ENCODE data around the gene SORCS1.

Gene SORCS1

DNA sequence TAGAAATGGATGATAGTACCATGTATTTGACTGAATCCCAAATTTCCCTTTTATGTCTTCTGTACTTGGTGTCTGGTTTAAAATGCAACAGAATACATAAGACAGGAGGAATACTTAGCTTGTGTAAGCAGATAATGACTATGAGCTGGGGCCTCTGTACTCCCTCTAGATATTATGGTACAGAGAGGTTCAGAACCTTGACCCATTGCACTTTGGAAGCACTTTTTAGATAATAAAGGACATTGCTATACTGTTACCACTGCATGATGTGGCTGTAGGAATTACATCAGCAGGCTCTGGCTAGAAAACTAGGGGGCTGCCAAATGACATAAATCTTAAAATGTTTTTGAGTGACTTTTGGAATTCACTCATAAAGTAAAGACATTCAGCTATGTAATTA lies 526.6 kb downstream of the SORCS1 start:
- Mint-ChIP-seq H3K27ac (no peak overlapping the region), H3K27me3 (no peaks in the 10 kb centered on the region)

DNA sequence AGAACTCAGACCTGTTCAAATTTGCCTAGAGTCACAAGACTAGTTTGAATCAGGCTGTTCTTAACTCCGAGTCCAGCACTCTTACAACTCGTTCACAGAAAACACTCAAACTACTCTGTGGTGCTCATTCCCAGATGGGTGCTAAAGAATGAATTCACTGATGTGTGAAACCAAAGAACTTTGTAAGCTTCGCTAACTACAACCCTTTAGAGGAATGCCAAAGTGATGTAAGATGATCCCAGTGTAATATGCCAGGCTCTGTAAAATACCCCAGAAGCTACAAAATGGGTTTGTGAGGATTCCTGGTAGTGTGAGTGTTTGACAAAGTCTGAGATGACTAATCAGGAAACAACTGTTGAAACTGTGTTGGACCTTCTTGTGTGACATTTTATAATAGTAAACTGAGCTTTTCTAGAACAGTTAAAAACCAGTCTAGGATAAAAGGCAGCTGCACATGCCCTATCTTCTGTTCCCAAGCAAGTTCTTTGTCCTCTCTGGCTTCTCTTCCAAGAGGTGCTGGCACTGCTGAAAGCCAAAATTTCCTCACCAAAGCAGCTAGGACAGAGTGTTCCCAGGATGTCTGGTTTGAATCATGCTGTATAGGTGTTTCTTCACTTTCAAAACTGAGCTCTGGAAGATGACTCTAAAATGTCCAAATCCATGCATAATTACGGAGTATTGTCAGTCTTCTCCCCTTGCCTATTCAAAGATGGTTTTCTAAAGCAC lies 527.6 kb downstream of the SORCS1 start:
- Mint-ChIP-seq H3K27me3 (no peaks in the 10 kb centered on the region), H3K4me1 (ENCODE audit: low read depth) (no peaks in the 10 kb centered on the region), H3K4me3 (no peak overlapping the region), H3K27ac (no peak overlapping the region), H3K9me3 (no peaks in the 10 kb centered on the region), H3K36me3 (ENCODE audit: low read depth) (no peaks in the 10 kb centered on the region)
- intact Hi-C loops (cut with micrococcal nuclease): no loop called here

More for the DNA sequence above, 526.6 kb downstream of the SORCS1 start:
- Mint-ChIP-seq H3K36me3 (ENCODE audit: low read depth) (no peaks in the 10 kb centered on the region), H3K9me3 (no peaks in the 10 kb centered on the region), H3K4me1 (ENCODE audit: low read depth) (no peaks in the 10 kb centered on the region), H3K4me3 (no peak overlapping the region)
- intact Hi-C loops (cut with micrococcal nuclease): no loop called here

DNA sequence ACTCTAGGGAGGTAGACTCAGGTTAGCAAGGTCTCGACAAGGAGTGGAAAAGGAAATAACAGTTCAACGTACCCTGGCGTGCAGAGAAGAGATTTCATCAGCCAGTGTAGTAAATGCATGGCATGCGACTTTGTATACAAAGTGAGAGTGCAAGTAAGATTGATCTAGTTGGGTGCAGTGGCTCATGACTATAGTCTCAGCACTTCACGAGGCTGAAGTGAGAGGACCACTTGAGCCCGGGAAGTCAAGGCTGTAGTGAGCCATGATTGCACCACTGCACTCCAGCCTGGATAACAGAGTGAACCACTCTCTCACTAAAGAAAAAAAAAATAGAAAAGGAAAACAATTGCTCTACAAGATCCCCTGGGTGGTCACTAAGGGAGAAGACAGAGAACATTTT lies 528.6 kb downstream of the SORCS1 start:
- no peaks in the 10 kb centered on the region for H3K27me3 Mint-ChIP-seq
- no peaks in the 10 kb centered on the region for H3K4me1 Mint-ChIP-seq (ENCODE audit: low read depth)
- H3K36me3 Mint-ChIP-seq (ENCODE audit: low read depth): no peaks in the 10 kb centered on the region
- H3K4me3 Mint-ChIP-seq: no peak overlapping the region
- no peak overlapping the region for H3K27ac Mint-ChIP-seq
- H3K9me3 Mint-ChIP-seq: no peaks in the 10 kb centered on the region
- intact Hi-C loops (cut with micrococcal nuclease): no loop called here

DNA sequence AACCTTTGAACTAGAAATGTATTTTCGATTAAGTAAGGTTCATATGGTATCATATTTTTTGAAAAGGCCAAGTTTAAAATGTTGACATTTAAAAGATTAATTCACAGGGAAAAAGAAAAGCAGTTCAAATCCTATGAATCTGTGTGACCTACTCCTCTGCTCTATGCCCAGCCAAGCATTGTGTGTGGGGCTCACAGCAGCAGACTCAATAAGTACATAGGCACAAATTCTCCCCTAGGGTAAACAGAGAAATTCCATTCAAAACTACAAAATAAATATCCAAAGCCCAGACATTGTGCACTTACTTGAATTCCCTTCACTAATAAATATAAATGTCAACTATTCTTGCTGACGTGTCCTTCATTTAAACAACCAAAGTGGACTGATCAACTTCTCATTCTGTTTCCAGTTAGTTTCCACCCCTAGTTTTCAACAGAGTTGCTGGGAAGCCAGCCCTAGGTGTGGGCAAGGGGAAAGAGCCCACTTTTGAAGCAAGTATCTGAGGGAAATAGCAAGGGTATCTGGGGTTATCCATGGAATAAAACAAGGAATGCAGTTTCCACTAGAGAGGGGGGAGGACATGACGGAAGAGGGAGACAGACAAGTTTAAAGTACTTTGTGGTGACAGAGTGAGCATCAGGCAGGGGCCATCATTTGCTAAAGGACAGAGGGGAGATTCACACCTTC lies 533.3 kb downstream of the SORCS1 start:
- Mint-ChIP-seq H3K4me3 (no peak overlapping the region), H3K9me3 (no peaks in the 10 kb centered on the region), H3K27me3 (no peaks in the 10 kb centered on the region), H3K27ac (no peak overlapping the region), H3K4me1 (ENCODE audit: low read depth) (no peaks in the 10 kb centered on the region), H3K36me3 (ENCODE audit: low read depth) (no peaks in the 10 kb centered on the region)
- intact Hi-C loops (cut with micrococcal nuclease): no loop called here

DNA sequence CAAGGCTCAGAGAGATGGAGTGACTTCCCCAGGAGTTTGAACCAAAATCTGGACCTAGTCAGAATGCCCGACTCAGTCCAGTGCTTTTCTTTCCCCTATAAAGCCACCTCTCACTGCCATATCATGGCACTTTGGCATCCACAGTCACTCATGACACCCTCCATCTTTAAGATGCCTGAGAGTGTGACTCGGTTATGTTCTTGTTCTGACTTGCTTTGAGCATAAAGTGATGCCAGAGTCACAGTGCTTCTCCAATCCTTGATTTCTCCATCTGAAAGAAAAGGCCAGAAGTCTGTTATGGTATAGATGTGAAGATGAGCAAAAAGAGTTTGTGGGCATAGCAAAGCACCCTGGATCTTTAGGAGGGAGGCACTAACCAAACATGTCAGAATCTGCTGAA lies 538.1 kb downstream of the SORCS1 start:
- no peaks in the 10 kb centered on the region for H3K36me3 Mint-ChIP-seq (ENCODE audit: low read depth)
- H3K27ac Mint-ChIP-seq: no peak overlapping the region
- intact Hi-C loops (cut with micrococcal nuclease): loop anchor here (5.0 kb wide), 1 partner anchor 1916 kb away; no protein-coding TSS in a partner anchor
- H3K9me3 Mint-ChIP-seq: no peaks in the 10 kb centered on the region
- no peaks in the 10 kb centered on the region for H3K4me1 Mint-ChIP-seq (ENCODE audit: low read depth)
- no peak overlapping the region for H3K4me3 Mint-ChIP-seq
- H3K27me3 Mint-ChIP-seq: peaks cover 2% of the 10 kb centered on the region

DNA sequence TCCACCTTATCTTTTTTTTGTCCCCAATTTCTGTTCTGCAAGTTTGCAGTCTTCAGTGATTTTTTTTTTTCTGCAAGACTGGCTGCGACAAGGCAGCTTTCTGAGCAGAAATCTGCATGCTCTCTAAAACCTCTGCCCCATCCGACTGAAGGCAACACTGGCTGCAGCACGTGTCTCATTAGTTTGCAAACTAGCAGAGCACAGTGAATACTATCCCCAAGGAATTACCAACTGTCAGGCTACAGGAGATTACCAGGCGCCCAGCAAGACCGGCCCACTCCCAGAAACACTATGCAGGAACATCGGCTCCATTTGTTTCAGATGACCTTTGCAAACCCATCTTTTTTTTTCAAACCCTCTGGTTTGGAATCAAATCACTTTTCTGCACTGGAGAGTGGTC lies 538.8 kb downstream of the SORCS1 start:
- Mint-ChIP-seq H3K9me3 (no peaks in the 10 kb centered on the region), H3K27me3 (peaks cover 2% of the 10 kb centered on the region), H3K27ac (no peak overlapping the region), H3K4me1 (ENCODE audit: low read depth) (no peaks in the 10 kb centered on the region), H3K4me3 (no peak overlapping the region), H3K36me3 (ENCODE audit: low read depth) (no peaks in the 10 kb centered on the region)
- intact Hi-C loops (cut with micrococcal nuclease): loop anchor here (5.0 kb wide), 1 partner anchor 1917 kb away; no protein-coding TSS in a partner anchor

GRCh38 chr10:106619346-106619745 lies 545.2 kb downstream of the SORCS1 start:
- Mint-ChIP-seq H3K4me1 (ENCODE audit: low read depth) (no peaks in the 10 kb centered on the region), H3K36me3 (ENCODE audit: low read depth) (no peaks in the 10 kb centered on the region), H3K4me3 (no peak overlapping the region), H3K27me3 (no peaks in the 10 kb centered on the region), H3K9me3 (no peaks in the 10 kb centered on the region), H3K27ac (no peak overlapping the region)
- intact Hi-C loops (cut with micrococcal nuclease): no loop called here

DNA sequence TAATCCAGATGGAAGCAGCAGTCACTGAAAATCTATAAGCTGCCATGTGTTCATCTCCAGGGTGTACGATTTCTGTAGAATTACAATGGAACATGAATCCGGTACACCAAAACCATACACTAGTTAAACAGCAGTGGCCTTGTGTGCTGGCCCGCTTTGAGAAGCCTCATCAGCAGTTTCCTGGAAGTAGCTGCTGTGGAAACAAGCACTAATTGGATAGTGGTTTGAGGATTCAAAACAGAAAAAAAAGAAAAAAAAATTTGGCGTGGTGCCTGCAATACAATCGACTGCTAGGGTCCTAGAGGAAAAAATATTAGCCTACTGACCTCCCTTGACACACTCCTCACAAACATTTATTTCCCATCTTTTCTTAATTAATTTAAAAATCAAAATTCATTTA lies 545.9 kb downstream of the SORCS1 start:
- Mint-ChIP-seq H3K9me3 (no peaks in the 10 kb centered on the region), H3K27me3 (no peaks in the 10 kb centered on the region), H3K4me1 (ENCODE audit: low read depth) (no peaks in the 10 kb centered on the region), H3K4me3 (no peak overlapping the region), H3K27ac (no peak overlapping the region), H3K36me3 (ENCODE audit: low read depth) (no peaks in the 10 kb centered on the region)
- intact Hi-C loops (cut with micrococcal nuclease): no loop called here

GRCh38 chr10:106615081-106615480 lies 549.4 kb downstream of the SORCS1 start:
- Mint-ChIP-seq H3K36me3 (ENCODE audit: low read depth) (no peaks in the 10 kb centered on the region), H3K4me1 (ENCODE audit: low read depth) (no peaks in the 10 kb centered on the region), H3K9me3 (no peaks in the 10 kb centered on the region), H3K4me3 (no peak overlapping the region), H3K27me3 (no peaks in the 10 kb centered on the region), H3K27ac (no peak overlapping the region)
- intact Hi-C loops (cut with micrococcal nuclease): no loop called here

- H3K9me3 Mint-ChIP-seq: no peaks in the 10 kb centered on the region
- intact Hi-C loops (cut with micrococcal nuclease): no loop called here
- no peaks in the 10 kb centered on the region for H3K36me3 Mint-ChIP-seq (ENCODE audit: low read depth)
- H3K27me3 Mint-ChIP-seq: no peaks in the 10 kb centered on the region
- H3K4me3 Mint-ChIP-seq: no peak overlapping the region
- H3K4me1 Mint-ChIP-seq (ENCODE audit: low read depth): no peaks in the 10 kb centered on the region
- H3K27ac Mint-ChIP-seq: no peak overlapping the region
These were observed 550.2 kb downstream of the SORCS1 start for GRCh38 chr10:106614293-106614692.

GRCh38 chr10:106612381-106612780 lies 552.1 kb downstream of the SORCS1 start:
- Mint-ChIP-seq H3K4me1 (ENCODE audit: low read depth) (no peaks in the 10 kb centered on the region), H3K4me3 (no peak overlapping the region), H3K27me3 (no peaks in the 10 kb centered on the region), H3K9me3 (no peaks in the 10 kb centered on the region), H3K36me3 (ENCODE audit: low read depth) (no peaks in the 10 kb centered on the region), H3K27ac (no peak overlapping the region)
- intact Hi-C loops (cut with micrococcal nuclease): no loop called here

GRCh38 chr10:106609470-106610266 lies 554.8 kb downstream of the SORCS1 start:
- H3K36me3 Mint-ChIP-seq (ENCODE audit: low read depth): no peaks in the 10 kb centered on the region
- H3K4me1 Mint-ChIP-seq (ENCODE audit: low read depth): no peaks in the 10 kb centered on the region
- no peak overlapping the region for H3K4me3 Mint-ChIP-seq
- H3K27ac Mint-ChIP-seq: no peak overlapping the region
- no peaks in the 10 kb centered on the region for H3K9me3 Mint-ChIP-seq
- intact Hi-C loops (cut with micrococcal nuclease): no loop called here
- no peaks in the 10 kb centered on the region for H3K27me3 Mint-ChIP-seq

DNA sequence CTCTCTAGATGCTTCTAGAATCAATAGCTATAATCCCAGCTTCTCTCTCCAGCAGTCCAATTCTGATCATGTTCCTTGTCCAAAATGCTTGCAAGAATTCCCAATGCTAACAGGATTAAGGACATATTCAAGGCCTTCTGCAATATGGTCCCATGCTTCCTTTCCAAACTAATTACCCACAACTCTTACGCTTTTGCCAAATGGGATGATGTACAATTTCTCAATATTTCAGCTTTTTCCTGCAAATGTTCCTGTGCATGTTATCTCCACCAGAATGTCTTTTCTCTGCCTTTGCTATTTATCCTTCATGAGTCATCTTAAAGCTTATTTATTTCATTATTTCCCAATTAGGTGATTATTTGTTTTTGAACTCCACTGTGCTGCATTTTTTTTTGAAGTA lies 556.4 kb downstream of the SORCS1 start:
- intact Hi-C loops (cut with micrococcal nuclease): no loop called here
- H3K4me3 Mint-ChIP-seq: no peak overlapping the region
- H3K36me3 Mint-ChIP-seq (ENCODE audit: low read depth): no peaks in the 10 kb centered on the region
- no peak overlapping the region for H3K27ac Mint-ChIP-seq
- no peaks in the 10 kb centered on the region for H3K4me1 Mint-ChIP-seq (ENCODE audit: low read depth)
- no peaks in the 10 kb centered on the region for H3K9me3 Mint-ChIP-seq
- H3K27me3 Mint-ChIP-seq: no peaks in the 10 kb centered on the region

GRCh38 chr10:106595281-106595680 lies 569.2 kb downstream of the SORCS1 start:
- Mint-ChIP-seq H3K9me3 (no peaks in the 10 kb centered on the region), H3K27me3 (no peaks in the 10 kb centered on the region), H3K4me3 (no peak overlapping the region), H3K4me1 (ENCODE audit: low read depth) (no peaks in the 10 kb centered on the region), H3K27ac (no peak overlapping the region), H3K36me3 (ENCODE audit: low read depth) (no peaks in the 10 kb centered on the region)
- intact Hi-C loops (cut with micrococcal nuclease): no loop called here
